IMR-90 (cell line): Measurements from ENCODE around the gene PKD1. TPM values are rescaled to one million over a fixed set of nuclear protein-coding genes. Genes with fewer than 3 reads are reported as not detected.

Experiments
- ATAC-seq: fragments of 200-7000 bp; cut with Tn5 transposase; 2 replicates; pipeline ENCODE4 v1.9.1; 2020; ENCODE audit warnings: low read depth, mild to moderate bottlenecking, moderate library complexity
- BruUV-seq: library from RNA; stranded (reverse); fragments of 400-500 nt; replicated peaks from 2 replicates; lab custom pipeline; 2021; lab: Mats Ljungman, UMichigan
- CTCF ChIA-PET: fragments of 300-600 bp; formaldehyde crosslinking; extraction: SDS; loops from one replicate; lab custom pipeline; 2021; ENCODE audit warnings: antibody characterized with exemption; lab: Yijun Ruan, JAX
- POLR2A ChIA-PET: fragments of 300-600 bp; sonication (Branson Sonifier 250); formaldehyde crosslinking; loops from one replicate; lab custom pipeline; 2022; ENCODE audit warnings: antibody characterized with exemption; ENCODE audit not compliant: unreplicated experiment; lab: Charles Lee
- DNase-seq: peaks from one replicate; pipeline ENCODE4 v3.0.0; 2013
- H2AFZ ChIP-seq: replicated peaks from 2 replicates; pipeline ENCODE3; 2013; ENCODE audit warnings: low read length, mild to moderate bottlenecking; ENCODE audit not compliant: poor library complexity
- H2AK5ac ChIP-seq: 2 replicates; pipeline ENCODE4 v1.6.1; 2013; ENCODE audit warnings: low read depth, low read length, inconsistent platforms
- H2AK9ac ChIP-seq: replicated peaks from 2 replicates; pipeline ENCODE3; 2013; ENCODE audit warnings: mild to moderate bottlenecking, low read depth, low read length, moderate library complexity; ENCODE audit not compliant: poor library complexity
- H2BK120ac ChIP-seq: 2 replicates; pipeline ENCODE4 v1.6.1; 2013; ENCODE audit warnings: low read depth, low read length, inconsistent platforms
- H2BK15ac ChIP-seq: 3 replicates; pipeline ENCODE4 v1.6.1; 2013; ENCODE audit warnings: low read depth, low read length, inconsistent platforms
- H2BK20ac ChIP-seq: 2 replicates; pipeline ENCODE4 v1.6.1; 2013; ENCODE audit warnings: low read depth, mild to moderate bottlenecking, inconsistent platforms, low read length, moderate library complexity
- H2BK5ac ChIP-seq: 2 replicates; pipeline ENCODE4 v1.6.1; 2013; ENCODE audit warnings: mild to moderate bottlenecking, low read depth, low read length, inconsistent platforms; ENCODE audit not compliant: poor library complexity, severe bottlenecking
- H3K14ac ChIP-seq: replicated peaks from 2 replicates; pipeline ENCODE4 v1.6.1; 2013; ENCODE audit warnings: low read depth, low read length, inconsistent platforms
- H3K18ac ChIP-seq: 2 replicates; pipeline ENCODE4 v1.6.1; 2013; ENCODE audit warnings: low read depth, low read length, control low read depth
- H3K23ac ChIP-seq: 2 replicates; pipeline ENCODE4 v1.6.1; 2013; ENCODE audit warnings: low read depth, low read length, inconsistent platforms
- H3K27ac ChIP-seq: 2 replicates; pipeline ENCODE4 v1.5.1; 2013; ENCODE audit warnings: mild to moderate bottlenecking, control low read depth, low read length; ENCODE audit not compliant: insufficient read depth
- H3K27me3 ChIP-seq: 2 replicates; pipeline ENCODE4 v1.6.1; 2013; ENCODE audit warnings: low read length; ENCODE audit not compliant: control insufficient read depth, insufficient read depth
- H3K36me3 ChIP-seq: 2 replicates; pipeline ENCODE4 v1.6.1; 2013; ENCODE audit warnings: low read length, mixed read lengths; ENCODE audit not compliant: control insufficient read depth, insufficient read depth
- H3K4ac ChIP-seq: 2 replicates; pipeline ENCODE4 v1.6.1; 2013; ENCODE audit warnings: low read depth, low read length, inconsistent platforms
- H3K4me1 ChIP-seq: 2 replicates; pipeline ENCODE4 v1.6.1; 2013; ENCODE audit warnings: low read length, mixed read lengths; ENCODE audit not compliant: control insufficient read depth, insufficient read depth
- H3K4me2 ChIP-seq: 2 replicates; pipeline ENCODE4 v1.6.1; 2013; ENCODE audit warnings: low read depth, mild to moderate bottlenecking, control low read depth, low read length, moderate library complexity
- H3K4me3 ChIP-seq: 2 replicates; pipeline ENCODE4 v1.5.1; 2013; ENCODE audit warnings: low read depth, mild to moderate bottlenecking, control low read depth, low read length, moderate library complexity; ENCODE audit not compliant: insufficient read depth
- H3K56ac ChIP-seq: 2 replicates; pipeline ENCODE4 v1.6.1; 2013; ENCODE audit warnings: low read length, inconsistent platforms; ENCODE audit not compliant: insufficient read depth; ENCODE audit errors: extremely low read depth
- H3K79me1 ChIP-seq, 2 experiments: 2 replicates each; pipeline ENCODE4 v1.6.1; 2013; ENCODE audit warnings: low read length in 2 of 2, inconsistent platforms in 1 of 2, low read depth in 1 of 2
- H3K9ac ChIP-seq: 2 replicates; pipeline ENCODE4 v1.6.1; 2013; ENCODE audit warnings: low read depth, low read length, control low read depth
- H3K9me1 ChIP-seq: 2 replicates; pipeline ENCODE4 v1.6.1; 2013; ENCODE audit warnings: low read length, inconsistent platforms; ENCODE audit not compliant: insufficient read depth
- H3K9me3 ChIP-seq: 2 replicates; pipeline ENCODE4 v1.6.1; 2013; ENCODE audit warnings: low read length; ENCODE audit not compliant: control insufficient read depth, insufficient read depth
- H4K20me1 ChIP-seq: 2 replicates; pipeline ENCODE4 v1.6.1; 2013; ENCODE audit warnings: low read length, inconsistent platforms; ENCODE audit not compliant: insufficient read depth
- H4K5ac ChIP-seq: 2 replicates; pipeline ENCODE4 v1.6.1; 2013; ENCODE audit warnings: mild to moderate bottlenecking, low read depth, low read length, control low read depth
- H4K8ac ChIP-seq, 2 experiments: 2 replicates each; pipeline ENCODE4 v1.6.1; 2013; ENCODE audit warnings: low read depth in 2 of 2, low read length in 2 of 2, control low read depth in 1 of 2, inconsistent platforms in 1 of 2
- H4K91ac ChIP-seq: 2 replicates; pipeline ENCODE4 v1.6.1; 2013; ENCODE audit warnings: low read depth, low read length, inconsistent platforms; ENCODE audit not compliant: insufficient read depth
- BHLHE40 ChIP-seq: fragments of 150-350 bp; IDR thresholded peaks from 2 replicates; pipeline ENCODE4 v1.6.1; 2016; ENCODE audit warnings: mild to moderate bottlenecking, low read depth, low read length
- CEBPB ChIP-seq: IDR thresholded peaks from 2 replicates; pipeline ENCODE4 v1.6.1; 2012; ENCODE audit warnings: low read depth, low read length, improper control_type of control experiment
- CHD1 ChIP-seq: IDR thresholded peaks from 2 replicates; pipeline ENCODE4 v1.6.1; 2012; ENCODE audit warnings: low read depth, low read length, improper control_type of control experiment
- CTCF ChIP-seq: conservative IDR thresholded peaks from 2 replicates; pipeline ENCODE4 v1.5.1; 2012; ENCODE audit warnings: mild to moderate bottlenecking, low read depth, low read length, improper control_type of control experiment
- ELK1 ChIP-seq: fragments of 150-350 bp; IDR thresholded peaks from 2 replicates; pipeline ENCODE4 v1.6.1; 2016; ENCODE audit warnings: low read depth, mild to moderate bottlenecking, low read length, moderate library complexity, borderline replicate concordance
- FOS ChIP-seq: fragments of 150-350 bp; IDR thresholded peaks from 2 replicates; pipeline ENCODE4 v1.6.1; 2016; ENCODE audit warnings: low read depth, low read length
- MAFK ChIP-seq: IDR thresholded peaks from 2 replicates; pipeline ENCODE4 v1.6.1; 2012; ENCODE audit warnings: low read depth, low read length, improper control_type of control experiment
- MAZ ChIP-seq: IDR thresholded peaks from 2 replicates; pipeline ENCODE4 v1.6.1; 2012; ENCODE audit warnings: low read depth, mild to moderate bottlenecking, low read length, improper control_type of control experiment, moderate library complexity, borderline replicate concordance
- MXI1 ChIP-seq: IDR thresholded peaks from 2 replicates; pipeline ENCODE4 v1.6.1; 2012; ENCODE audit warnings: low read depth, mild to moderate bottlenecking, low read length, moderate library complexity, borderline replicate concordance
- NFE2L2 ChIP-seq: fragments of 150-350 bp; IDR thresholded peaks from 2 replicates; pipeline ENCODE4 v1.6.1; 2016; ENCODE audit warnings: low read depth, mild to moderate bottlenecking, low read length
- POLR2A ChIP-seq: IDR thresholded peaks from 2 replicates; pipeline ENCODE4 v1.6.1; 2012; ENCODE audit warnings: mild to moderate bottlenecking, low read depth, low read length
- RAD21 ChIP-seq: IDR thresholded peaks from 2 replicates; pipeline ENCODE4 v1.6.1; 2012; ENCODE audit warnings: low read length, improper control_type of control experiment
- RCOR1 ChIP-seq: IDR thresholded peaks from 2 replicates; pipeline ENCODE4 v1.6.1; 2012; ENCODE audit warnings: mild to moderate bottlenecking, low read length, improper control_type of control experiment; ENCODE audit not compliant: insufficient replicate concordance
- RFX5 ChIP-seq: IDR thresholded peaks from 2 replicates; pipeline ENCODE4 v1.8.0; 2012; ENCODE audit warnings: low read depth, mild to moderate bottlenecking, low read length, moderate library complexity
- SMC3 ChIP-seq: fragments of 150-350 bp; IDR thresholded peaks from 2 replicates; pipeline ENCODE4 v1.6.1; 2016; ENCODE audit warnings: low read depth, mild to moderate bottlenecking, antibody characterized with exemption, low read length, moderate library complexity
- USF2 ChIP-seq: fragments of 150-350 bp; IDR thresholded peaks from 2 replicates; pipeline ENCODE4 v1.6.1; 2017; ENCODE audit warnings: mild to moderate bottlenecking, antibody characterized with exemption, low read length, low read depth
- WGBS, 2 experiments: methylation state at CpG; one replicate each; pipeline versions ENCODE4 v1.1.5 to v1.1.7; 2013; ENCODE audit warnings: missing lambda C conversion rate in 2 of 2; ENCODE audit not compliant: insufficient read length in 1 of 2; ENCODE audit errors: extremely low coverage in 2 of 2; 5-methylcytosine and 5-hydroxymethylcytosine counted together
- dilution Hi-C: fragments of 300-500 bp; cut with HindIII; formaldehyde crosslinking; loops from one replicate; pipeline ENCODE4 v1.14.3; 2018; ENCODE audit warnings: low sequenced_read_pairs; ENCODE audit not compliant: unreplicated experiment
- in situ Hi-C: fragments of 300-500 bp; cut with MboI; formaldehyde crosslinking; loops from 3 replicates; pipeline ENCODE4 v1.14.3; 2019; ENCODE audit warnings: low sequenced_read_pairs, inconsistent platforms, mixed read lengths
- intact Hi-C: fragments of 100-400 bp; cut with micrococcal nuclease; formaldehyde crosslinking; loops from 2 replicates; pipeline ENCODE4 v1.10.0; 2022
- polyA plus RNA-seq, 3 experiments: library from polyadenylated mRNA; depleted of rRNA; stranded (reverse); fragments of >200 nt; gene quantifications; 2 replicates each; pipeline ENCODE4 v1.2.3, GENCODE V29; 2012; ENCODE audit warnings: low replicate concordance in 1 of 3
- total RNA-seq: library from RNA; depleted of rRNA; stranded (reverse); fragments of >200 nt; gene quantifications from 2 replicates; pipeline ENCODE4 v1.2.3, GENCODE V29; 2012

PKD1 gene
- total and polyA plus RNA-seq, 2 of the 4 experiments (the other 2 are of a cell fraction), result 7.9 to 97.3 TPM

- no peak overlapping the region for H2BK20ac ChIP-seq
- no peak overlapping the region for H3K56ac ChIP-seq
- H3K79me1 ChIP-seq, result peaks cover 0 to 9% of the 10 kb centered on the region in 2 experiments; a peak in 1 of 4 replicates
- DNase-seq (no peak), ATAC-seq (no peak)
- no peak overlapping the region for H2AK9ac ChIP-seq
- in situ Hi-C loops, result no loop called here
- H3K27ac ChIP-seq, result no peak overlapping the region
- no peak overlapping the region for H3K23ac ChIP-seq
- no peak overlapping the region for H2AK5ac ChIP-seq
- intact Hi-C loops, result no loop called here
- no peak overlapping the region for H2BK120ac ChIP-seq
- dilution Hi-C loops, result no loop called here
- no peaks in the 10 kb centered on the region for H3K4me1 ChIP-seq
- no peak overlapping the region for H2BK15ac ChIP-seq
- no peak overlapping the region for H4K91ac ChIP-seq
- BruUV-seq, result no TSS peak
- no peak overlapping the region for H4K8ac ChIP-seq
- H4K5ac ChIP-seq, result no peak overlapping the region
- POLR2A ChIA-PET, result no interaction called here
- TF ChIP-seq FOS (no peak), RFX5 (no peak), ELK1 (no peak), RAD21 (no peak), CHD1 (no peak), CEBPB (no peak), MXI1 (no peak), CTCF (no peak), MAZ (no peak), BHLHE40 (no peak), NFE2L2 (no peak), USF2 (no peak), SMC3 (no peak), MAFK (no peak), POLR2A (no peak), RCOR1 (no peak)
- H2AFZ ChIP-seq, result no peak overlapping the region
- H3K18ac ChIP-seq, result no peak overlapping the region
- no peak overlapping the region for H3K4ac ChIP-seq
- H3K9me3 ChIP-seq, result no peaks in the 10 kb centered on the region
- no peak overlapping the region for H3K14ac ChIP-seq
- H3K36me3 ChIP-seq, result peaks cover 60% of the 10 kb centered on the region
- H2BK5ac ChIP-seq, result no peak overlapping the region
- no peak overlapping the region for H3K4me2 ChIP-seq
- 93% methylated on average over 13 of the region's 16 CpGs; no CpG with 5 or more reads in 1 of the 2 experiments for WGBS, 2 experiments
- 0 out of 2 replicates have a peak, but pooled peaks cover 5% of the 10 kb centered on the region for H3K9me1 ChIP-seq
- no peaks in the 10 kb centered on the region for H3K27me3 ChIP-seq
- CTCF ChIA-PET, result no interaction called here
- no peaks in the 10 kb centered on the region; the same call in 1 of the 2 replicates for H4K20me1 ChIP-seq
- no peak overlapping the region for H3K4me3 ChIP-seq
- H3K9ac ChIP-seq, result no peak overlapping the region
Observed at GRCh38 chr16:2064368-2064945, 71.2 kb downstream of the PKD1 start.
